Cardiac muscle cell (in vitro differentiated cells and primary cell): Measurements from ENCODE around the gene EEF1G. TPM values are rescaled to one million over a fixed set of nuclear protein-coding genes. Genes with fewer than 3 reads are reported as not detected.
A peak's percentile ranks its signal among the peaks of the same experiment; 100 is the strongest.
"Not testable (repeated sequence)": the region's sequence is repeated elsewhere in the genome, so short reads cannot be mapped to it uniquely, and the experiment has no call there.

Source experiments
- DNase-seq, 2 donors: peaks; one replicate each; pipeline versions ENCODE4 v3.0.0 to v3.0.0-alpha.2; 2010 to 2017; ENCODE audit warnings: low read depth in 1 of 2, low spot score in 1 of 2
- H3K27ac ChIP-seq: fragments of 200-600 bp; sonication (generic); 2 replicates; pipeline ENCODE4 v1.5.1; 2016
- H3K27me3 ChIP-seq: fragments of 200-600 bp; sonication (generic); 2 replicates; pipeline ENCODE4 v1.6.0; 2016; ENCODE audit warnings: control low read depth
- H3K36me3 ChIP-seq: fragments of 200-600 bp; sonication (generic); 2 replicates; pipeline ENCODE4 v1.5.1; 2016; ENCODE audit warnings: control low read depth
- H3K4me1 ChIP-seq: fragments of 200-600 bp; sonication (generic); 2 replicates; pipeline ENCODE4 v1.8.1; 2017; ENCODE audit warnings: low read depth, mild to moderate bottlenecking, mixed run types
- H3K4me3 ChIP-seq: fragments of 200-600 bp; sonication (generic); 2 replicates; pipeline ENCODE4 v1.5.1; 2016; ENCODE audit warnings: mild to moderate bottlenecking
- H3K9me3 ChIP-seq: fragments of 200-600 bp; sonication (generic); 2 replicates; pipeline ENCODE4 v1.5.1; 2017; ENCODE audit warnings: low read depth, mild to moderate bottlenecking, control low read depth
- polyA plus RNA-seq: library from polyadenylated mRNA; unstranded; fragments of >200 nt; fragmentation: Nextera tagmentation; extraction: Ambion mirVana; gene quantifications from 2 replicates; pipeline ENCODE4 v1.2.1, GENCODE V29; 2016
- total RNA-seq: library from RNA; depleted of rRNA; stranded (reverse); fragments of >200 nt; gene quantifications from 2 replicates; pipeline ENCODE4 v1.2.3, GENCODE V29; 2016
- TF ChIP-seq, protein P1 (sequence below): IDR thresholded peaks from 2 replicates; pipeline ENCODE4 v1.5.1; 2012; ENCODE audit warnings: low read depth, mild to moderate bottlenecking, low read length

EEF1G gene
- total and polyA plus RNA-seq, 2 experiments from 2014 or later: 769 to 2,091 TPM

DNA sequence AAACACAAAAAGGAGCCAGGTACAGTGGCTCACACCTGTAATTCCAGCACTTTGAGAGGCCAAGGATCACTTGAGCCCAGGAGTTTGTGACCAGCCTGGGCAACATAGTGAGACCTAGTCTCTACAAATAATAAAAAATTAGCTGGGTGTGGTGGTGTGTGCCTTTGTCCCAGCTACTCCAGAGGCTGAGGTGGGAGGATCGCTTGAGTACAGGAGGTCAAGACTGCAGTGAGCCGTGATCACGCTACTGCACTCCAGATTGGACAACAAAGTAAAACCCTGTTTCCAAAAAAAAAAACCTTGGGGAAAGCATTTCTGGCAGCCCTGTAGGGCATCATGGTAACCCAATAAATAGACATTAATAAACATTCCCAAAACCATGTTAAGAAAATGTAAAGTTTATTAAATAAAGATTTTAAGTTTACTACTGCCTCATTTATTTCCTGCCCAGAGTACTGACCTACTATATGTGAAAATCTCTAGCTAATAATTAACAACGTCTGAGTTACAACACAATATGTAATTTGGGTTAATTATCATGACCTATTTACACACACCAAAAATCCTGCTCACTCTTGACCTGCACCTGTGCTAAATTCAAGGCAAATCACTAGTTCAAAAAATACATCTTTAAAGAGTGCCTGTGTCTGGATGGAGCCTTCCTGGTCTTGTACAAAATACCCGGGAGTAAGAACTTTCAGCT is 8.4 kb downstream of the EEF1G start:
- TF ChIP-seq, protein P1, sequence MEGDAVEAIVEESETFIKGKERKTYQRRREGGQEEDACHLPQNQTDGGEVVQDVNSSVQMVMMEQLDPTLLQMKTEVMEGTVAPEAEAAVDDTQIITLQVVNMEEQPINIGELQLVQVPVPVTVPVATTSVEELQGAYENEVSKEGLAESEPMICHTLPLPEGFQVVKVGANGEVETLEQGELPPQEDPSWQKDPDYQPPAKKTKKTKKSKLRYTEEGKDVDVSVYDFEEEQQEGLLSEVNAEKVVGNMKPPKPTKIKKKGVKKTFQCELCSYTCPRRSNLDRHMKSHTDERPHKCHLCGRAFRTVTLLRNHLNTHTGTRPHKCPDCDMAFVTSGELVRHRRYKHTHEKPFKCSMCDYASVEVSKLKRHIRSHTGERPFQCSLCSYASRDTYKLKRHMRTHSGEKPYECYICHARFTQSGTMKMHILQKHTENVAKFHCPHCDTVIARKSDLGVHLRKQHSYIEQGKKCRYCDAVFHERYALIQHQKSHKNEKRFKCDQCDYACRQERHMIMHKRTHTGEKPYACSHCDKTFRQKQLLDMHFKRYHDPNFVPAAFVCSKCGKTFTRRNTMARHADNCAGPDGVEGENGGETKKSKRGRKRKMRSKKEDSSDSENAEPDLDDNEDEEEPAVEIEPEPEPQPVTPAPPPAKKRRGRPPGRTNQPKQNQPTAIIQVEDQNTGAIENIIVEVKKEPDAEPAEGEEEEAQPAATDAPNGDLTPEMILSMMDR: no peak
- Histone ChIP-seq H3K4me1 (peaks cover 9% of the 10 kb centered on the region), H3K4me3 (no peak overlapping the region), H3K9me3 (no peaks in the 10 kb centered on the region), H3K27me3 (no peaks in the 10 kb centered on the region), H3K36me3 (peaks cover 67% of the 10 kb centered on the region), H3K27ac (peak overlapping the region; percentile 18)
- DNase-seq: no peak

DNA sequence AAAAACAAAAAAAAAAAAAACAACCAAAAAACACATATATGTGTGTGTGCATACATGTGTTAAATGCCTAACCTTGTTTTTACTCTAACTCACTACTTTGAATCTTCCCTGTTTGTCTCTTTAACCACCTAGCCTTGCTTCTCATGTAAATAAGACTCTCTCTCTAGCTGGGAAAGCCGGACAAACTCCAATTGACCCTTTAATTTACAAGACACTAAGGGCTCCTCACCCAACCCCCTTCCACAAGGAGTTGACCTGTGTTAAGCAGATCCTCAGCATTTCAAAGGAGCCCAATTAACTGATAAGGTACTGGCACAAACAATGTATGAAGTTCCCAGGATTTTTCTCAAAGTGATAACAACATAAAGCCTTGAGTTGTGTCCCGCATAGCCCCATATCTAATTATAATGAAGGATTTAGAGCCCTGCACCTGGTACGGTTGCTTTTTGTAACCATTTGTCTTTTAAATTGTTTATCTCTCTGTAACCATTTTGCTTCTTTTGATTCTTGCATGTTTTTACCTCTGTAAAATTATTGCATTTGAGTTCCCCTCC is 11.9 kb downstream of the EEF1G start:
- Histone ChIP-seq H3K36me3 (peaks cover 48% of the 10 kb centered on the region), H3K27ac (peak overlapping the region; percentile 98)
- not testable (repeated sequence) for H3K4me3 ChIP-seq

DNA sequence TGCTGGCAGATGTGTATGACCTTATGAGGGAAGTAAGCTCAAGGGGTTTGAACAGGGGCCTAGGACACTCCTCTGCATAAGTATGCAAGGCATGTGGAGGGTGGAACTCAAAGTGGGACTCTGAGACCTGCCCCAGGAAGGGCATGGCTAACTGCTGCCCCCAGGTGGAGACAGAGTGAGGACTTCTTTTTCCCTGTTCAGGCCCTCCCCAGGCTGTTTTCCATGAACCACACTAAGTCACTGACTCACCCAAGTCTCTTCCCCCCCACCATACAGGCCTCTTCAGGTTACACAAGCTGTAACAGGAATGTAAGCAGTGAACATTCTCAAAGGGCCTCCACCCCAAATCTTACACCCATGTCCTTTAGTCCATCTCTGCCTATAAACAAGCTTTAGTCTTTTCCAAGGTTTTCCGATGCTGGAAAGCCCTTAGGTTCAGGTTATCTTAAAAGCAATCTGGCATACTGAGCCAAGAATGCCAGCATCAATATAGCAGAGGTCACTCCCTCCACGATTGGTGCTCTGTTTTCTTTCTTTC is 13.1 kb downstream of the EEF1G start:
- no peak overlapping the region for H3K4me3 ChIP-seq
- DNase-seq: peak; percentile 95 to 98
- TF ChIP-seq, protein P1: peak; percentile 92
- H3K27ac ChIP-seq: peak overlapping the region; percentile 98
- H3K9me3 ChIP-seq: no peaks in the 10 kb centered on the region
- H3K36me3 ChIP-seq: peaks cover 36% of the 10 kb centered on the region
- peaks cover 16% of the 10 kb centered on the region for H3K4me1 ChIP-seq
- no peaks in the 10 kb centered on the region for H3K27me3 ChIP-seq

More for the DNA sequence above, 11.9 kb downstream of the EEF1G start:
- H3K27me3 ChIP-seq, DNase-seq, H3K9me3 ChIP-seq: not testable (repeated sequence)
- H3K4me1 ChIP-seq: peaks cover 11% of the 10 kb centered on the region

DNA sequence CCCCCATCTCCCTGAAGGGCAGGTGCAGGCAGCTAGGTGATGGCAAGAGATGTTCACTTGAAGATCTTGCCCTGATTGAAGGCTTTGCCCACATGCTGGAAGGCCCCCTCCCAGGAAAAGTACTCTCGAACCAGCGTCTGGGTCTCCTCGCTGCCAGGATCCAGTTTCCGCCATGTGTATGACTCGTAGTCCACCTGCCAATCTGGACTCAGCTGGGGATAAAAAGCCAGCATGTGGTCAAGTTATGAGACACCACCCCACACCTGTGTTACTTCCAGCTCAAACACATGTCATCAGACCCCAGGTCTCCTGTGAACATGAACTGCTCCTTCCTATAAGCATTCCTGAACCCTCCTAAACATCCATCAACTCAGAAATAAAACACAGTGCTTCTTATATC is 14.1 kb downstream of the EEF1G start:
- not testable (repeated sequence) for H3K4me3 ChIP-seq, H3K9me3 ChIP-seq, DNase-seq, H3K27me3 ChIP-seq
- Histone ChIP-seq H3K4me1 (peaks cover 18% of the 10 kb centered on the region), H3K27ac (peak overlapping the region; percentile 98), H3K36me3 (peaks cover 30% of the 10 kb centered on the region)

DNA sequence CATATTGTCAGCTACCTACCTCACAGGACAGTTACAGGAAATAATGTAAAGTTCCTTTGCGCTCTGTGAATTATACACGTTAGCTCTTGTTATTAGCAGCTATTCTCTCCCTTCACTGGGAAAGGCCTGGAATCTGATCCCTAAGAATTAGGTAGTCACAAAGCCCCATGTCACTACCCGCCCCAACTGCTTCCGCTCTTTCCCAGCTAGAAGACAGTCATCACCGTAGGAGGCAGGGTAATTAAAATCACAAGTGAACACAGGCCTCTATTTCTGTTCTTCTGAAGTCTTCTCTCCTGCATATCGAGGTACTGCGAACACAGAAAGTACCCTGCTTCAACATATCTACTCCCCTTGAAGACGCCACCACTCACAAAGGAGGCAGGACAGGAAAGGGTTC is 14.5 kb downstream of the EEF1G start:
- no peaks in the 10 kb centered on the region for H3K9me3 ChIP-seq
- DNase-seq: no peak
- H3K4me3 ChIP-seq: no peak overlapping the region
- H3K27me3 ChIP-seq: no peaks in the 10 kb centered on the region
- peaks cover 18% of the 10 kb centered on the region for H3K4me1 ChIP-seq
- peak overlapping the region; percentile 98 for H3K27ac ChIP-seq
- peaks cover 30% of the 10 kb centered on the region for H3K36me3 ChIP-seq
- TF ChIP-seq, protein P1: no peak

DNA sequence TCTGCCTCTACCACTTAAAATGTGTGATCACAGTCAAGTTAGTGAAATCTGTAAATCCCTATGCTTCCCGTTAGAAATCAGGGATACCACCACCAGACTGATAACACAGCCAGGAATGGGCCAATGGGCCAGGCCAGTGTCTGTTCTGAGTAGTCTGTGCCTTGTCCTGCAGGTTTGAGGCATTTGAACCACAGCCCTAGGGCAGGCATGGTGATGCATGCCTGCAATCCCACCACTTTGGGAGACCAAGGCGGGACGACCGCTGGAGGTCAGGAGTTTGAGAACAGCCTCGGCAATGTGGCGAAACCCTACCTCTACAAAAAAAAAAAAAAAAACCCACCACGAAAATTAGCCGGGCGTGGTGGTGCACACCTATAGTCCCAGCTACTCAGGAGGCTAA is 15.0 kb downstream of the EEF1G start:
- peaks cover 21% of the 10 kb centered on the region for H3K4me1 ChIP-seq

More for the DNA sequence above, 15.0 kb downstream of the EEF1G start:
- no peaks in the 10 kb centered on the region for H3K27me3 ChIP-seq
- peak overlapping the region; percentile 21 for H3K27ac ChIP-seq
- TF ChIP-seq, protein P1: no peak
- H3K9me3 ChIP-seq: no peaks in the 10 kb centered on the region
- H3K4me3 ChIP-seq: no peak overlapping the region
- H3K36me3 ChIP-seq: peaks cover 26% of the 10 kb centered on the region
- DNase-seq: no peak
